NCI-H1048 (cell line): ENCODE measurements around the gene IGF2.

ENCODE experiments used
- DNase-seq: peaks from one replicate; lab custom pipeline; 2025; lab: John Stamatoyannopoulos, UW

IGF2 gene

DNA sequence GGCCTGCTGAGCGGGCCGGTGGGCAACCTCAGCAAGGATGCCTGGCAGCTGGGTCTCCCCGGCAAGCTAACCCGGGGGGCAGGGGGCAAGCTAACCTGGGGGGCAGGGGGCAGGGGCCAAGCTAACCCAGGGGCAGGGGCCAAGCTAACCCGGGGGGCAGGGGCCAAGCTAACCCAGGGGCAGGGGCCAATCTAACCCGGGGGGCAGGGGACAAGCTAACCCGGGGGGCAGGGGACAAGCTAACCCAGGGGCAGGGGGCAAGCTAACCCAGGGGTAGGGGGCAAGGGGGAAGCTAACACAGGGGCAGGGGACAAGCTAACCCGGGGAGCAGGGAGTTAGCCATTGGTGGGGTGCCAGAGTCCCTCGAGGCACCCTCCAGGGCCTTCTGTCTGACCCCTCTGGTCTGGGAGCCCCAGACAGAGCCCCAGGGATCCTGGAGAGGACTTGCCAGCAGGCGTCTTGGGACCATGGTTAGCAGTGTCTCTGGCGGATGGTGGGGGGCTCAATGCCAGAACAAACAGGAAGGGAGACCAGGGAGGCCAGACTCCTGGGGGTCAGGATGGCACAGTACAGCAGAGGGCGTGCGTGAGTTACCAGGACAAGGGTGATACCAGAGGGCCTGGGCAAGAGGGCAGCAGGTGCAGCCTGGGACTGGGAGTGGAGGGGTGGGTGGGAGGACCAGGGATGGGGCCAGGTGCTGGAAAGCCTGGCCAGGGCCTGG, 16.1 kb downstream of the IGF2 start:
- no peak for DNase-seq

DNA sequence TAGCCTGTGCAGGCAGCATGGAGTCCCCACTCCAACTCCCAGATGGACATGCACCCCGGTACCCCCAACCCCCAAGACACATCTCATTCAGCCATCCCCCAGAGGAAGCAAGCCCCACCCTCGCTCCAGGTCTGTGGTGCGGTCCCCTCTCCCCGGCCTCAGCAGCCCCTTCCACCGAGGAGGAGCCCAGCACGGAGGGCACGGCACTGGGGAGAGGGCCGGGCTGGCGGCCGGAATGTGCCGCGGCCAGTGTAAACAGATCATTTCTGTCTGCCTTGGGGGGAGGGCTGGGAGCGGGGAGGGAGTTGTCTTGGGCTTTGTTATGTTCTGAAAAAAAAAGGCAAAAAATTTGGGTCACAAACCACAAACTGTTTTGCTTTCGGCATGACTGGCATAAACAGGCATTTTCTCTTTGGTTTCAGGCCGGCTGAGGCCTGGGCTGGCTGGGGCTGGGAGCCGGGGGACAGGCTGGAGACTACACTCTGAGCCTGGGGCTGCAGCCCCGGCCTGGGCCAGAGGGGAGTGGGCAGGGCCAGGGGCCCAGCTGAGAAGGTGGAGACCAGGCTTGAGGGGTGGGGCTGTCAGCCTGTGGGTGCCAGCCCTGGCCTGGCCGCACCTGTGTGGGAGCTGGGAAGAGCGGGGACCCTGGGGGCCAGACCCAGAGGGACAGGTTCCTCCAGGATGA, 16.8 kb downstream of the IGF2 start:
- no peak for DNase-seq

DNA sequence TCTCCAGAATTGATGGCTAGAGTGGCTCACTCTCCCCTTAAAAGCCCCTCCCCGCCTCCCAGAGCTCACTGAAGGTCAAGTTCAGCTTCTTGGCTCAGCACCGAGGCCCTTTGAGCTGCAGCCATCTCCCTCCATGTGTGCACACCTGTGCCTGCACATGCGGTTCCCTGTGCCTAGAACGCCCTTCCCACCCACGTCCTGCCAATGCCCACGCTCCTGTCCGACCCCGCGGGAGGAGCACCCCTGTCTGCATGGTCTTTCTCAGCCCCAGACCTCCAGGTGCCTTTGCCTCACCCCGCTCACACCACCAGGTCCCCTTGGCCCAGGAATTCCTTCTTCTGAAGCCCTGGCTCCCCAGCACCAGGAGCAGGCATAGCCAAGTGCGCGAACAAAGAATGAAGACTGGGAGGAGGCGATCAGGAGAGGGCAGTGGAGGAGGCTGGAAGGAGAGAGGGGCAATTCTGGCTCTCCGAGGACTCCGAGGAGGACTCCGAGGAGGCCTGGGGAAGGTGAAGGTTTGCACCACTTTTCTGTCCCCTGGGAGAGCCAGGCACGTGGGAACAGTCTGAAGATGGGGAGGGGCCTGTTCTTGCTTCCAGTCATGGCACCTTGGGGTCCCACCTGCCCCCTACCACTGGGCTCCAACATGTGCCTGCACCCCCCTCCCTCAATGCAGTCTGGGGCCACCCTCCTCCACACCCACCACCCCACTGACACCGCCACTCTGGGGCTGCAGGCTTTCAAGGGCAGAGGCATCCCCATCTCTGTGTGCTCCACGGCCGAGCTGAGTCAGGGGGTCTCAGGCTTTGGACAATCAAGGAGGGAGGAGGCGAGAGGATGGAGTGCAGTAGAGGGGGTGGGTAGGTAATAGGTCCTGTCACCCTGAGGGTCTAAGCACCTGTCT, 17.7 kb downstream of the IGF2 start:
- no peak for DNase-seq

DNA sequence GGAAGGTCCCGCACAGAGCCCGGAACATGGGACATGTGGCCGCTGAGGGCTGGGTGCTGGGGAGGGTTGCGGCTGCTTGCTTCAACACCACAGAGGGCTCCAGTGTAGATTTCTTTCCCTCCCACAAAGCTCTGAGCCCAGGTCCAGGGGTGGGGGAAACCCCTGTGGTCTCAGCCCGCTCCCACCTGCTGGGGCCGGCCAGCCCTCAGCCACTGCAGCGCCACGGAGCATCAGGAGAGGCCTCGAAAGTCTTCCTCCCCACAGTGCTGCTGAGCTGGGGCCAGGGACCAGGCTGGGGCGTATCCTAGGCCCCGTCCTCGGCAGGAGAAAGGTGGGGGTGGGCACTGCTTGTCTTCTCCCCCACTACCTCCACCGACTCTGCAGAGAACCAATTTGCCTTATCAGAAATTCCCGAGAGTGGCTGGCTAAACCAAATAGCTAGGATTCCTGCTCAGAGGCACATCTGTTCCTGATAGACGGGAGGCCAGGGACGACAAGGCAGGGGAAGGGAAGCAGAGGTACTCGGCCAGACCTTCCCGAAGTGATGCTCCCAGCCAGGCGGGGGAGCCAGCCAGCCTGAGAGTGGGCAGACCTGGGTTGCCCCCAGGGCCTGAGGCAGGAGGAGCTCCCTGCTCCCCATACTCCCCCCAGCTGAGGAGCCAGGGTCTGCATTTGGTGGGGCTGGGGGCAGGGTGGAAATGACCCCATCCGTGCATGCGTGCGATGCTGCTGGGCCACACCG, 18.7 kb downstream of the IGF2 start:
- no peak for DNase-seq

DNA sequence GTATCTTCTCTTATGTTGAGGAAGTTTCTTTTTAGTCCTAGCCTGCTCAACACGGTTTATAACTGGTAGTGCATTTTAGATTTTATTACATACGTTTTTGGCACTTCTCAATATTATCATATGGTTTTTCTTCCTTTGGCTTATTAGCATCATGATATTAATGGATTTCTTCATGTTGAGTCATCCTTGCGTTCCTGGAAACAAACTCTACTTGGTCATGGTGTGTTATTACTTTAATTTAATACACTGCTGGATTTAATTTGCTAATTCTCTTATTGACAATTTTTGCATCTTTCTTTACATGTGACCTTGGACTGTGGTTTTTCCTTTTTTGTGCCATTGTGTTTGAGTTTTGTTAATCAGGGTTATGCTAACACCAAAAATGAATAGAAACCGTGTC, 20.5 kb downstream of the IGF2 start:
- DNase-seq, result no peak

DNA sequence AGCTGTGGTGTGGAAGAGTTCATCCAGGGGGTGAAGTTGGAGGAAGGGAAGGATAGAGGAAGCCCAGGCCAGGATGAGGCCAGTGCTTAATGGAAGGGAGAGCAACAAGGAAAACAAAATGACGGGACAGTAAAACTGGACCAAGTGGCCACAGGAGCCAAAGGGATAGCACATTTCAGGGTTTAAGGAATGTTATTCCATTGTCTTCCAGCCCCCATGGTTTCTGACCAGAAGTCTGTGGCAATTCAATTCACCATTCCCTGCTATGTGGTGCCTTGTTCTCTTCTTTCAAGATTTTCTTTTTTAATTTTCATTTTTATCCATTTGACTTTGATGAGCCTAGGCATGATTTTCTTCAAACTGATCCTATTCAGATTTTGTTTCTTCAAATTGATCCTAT, 22.5 kb downstream of the IGF2 start:
- DNase-seq, result no peak

DNA sequence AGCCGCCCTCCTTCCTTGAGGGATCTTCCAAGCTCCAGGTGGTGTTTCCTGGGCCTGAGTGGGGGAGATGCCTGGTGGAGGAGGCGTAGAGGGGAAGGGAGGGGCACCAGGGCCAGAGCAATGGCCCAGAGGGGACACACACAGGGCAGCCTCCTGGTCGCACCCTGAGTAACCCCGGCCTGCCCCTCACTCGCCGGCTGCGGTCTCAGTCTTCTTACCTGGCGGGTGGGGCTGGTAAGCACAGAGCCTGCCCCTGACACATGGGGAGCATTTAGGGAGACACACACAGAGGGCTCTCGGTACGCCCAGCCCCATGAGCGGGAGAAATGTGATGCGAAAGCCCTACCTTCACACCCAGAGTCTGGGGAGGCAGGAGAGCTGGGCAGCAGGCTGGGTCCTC, 23.9 kb downstream of the IGF2 start:
- DNase-seq, result no peak

DNA sequence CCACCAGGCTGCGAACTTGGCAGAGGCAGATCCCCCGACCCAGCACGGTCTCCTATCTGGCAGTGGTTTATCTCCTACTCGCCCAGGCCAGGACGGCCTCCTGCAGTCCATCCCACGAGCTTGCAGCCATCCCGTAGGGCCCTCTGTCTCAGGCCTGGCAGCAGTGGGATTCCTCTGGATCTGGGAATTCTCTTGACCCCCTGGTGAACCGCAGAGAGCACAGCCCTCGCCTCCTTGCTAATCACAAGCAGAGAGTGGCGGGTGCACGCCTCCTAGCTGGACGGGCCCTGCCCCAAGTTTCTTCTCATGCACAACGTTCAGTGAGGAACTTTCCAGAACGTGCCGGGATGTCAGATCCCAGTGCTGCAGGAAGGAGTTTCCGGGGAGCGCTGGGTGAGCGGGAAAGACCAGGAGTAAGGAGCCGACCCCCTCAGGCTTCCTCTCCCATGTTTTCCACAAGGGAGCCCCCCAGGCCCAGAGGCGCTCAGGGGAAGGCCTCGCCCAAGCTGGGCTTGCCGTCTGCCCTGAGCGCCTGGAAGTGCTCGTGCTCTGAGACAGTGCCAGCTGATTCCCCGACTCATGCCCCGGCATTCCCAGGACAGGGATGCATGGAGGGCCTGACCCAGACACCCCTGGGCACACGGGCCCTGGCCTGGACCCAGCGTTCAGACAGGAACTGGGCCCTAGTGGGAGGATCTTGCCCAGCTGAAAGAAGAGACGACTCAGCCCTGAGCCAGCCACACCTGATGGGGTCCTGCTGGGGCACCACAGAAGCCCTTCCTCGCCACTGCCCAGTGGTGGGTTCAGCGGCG, 24.6 kb downstream of the IGF2 start:
- no peak for DNase-seq

DNA sequence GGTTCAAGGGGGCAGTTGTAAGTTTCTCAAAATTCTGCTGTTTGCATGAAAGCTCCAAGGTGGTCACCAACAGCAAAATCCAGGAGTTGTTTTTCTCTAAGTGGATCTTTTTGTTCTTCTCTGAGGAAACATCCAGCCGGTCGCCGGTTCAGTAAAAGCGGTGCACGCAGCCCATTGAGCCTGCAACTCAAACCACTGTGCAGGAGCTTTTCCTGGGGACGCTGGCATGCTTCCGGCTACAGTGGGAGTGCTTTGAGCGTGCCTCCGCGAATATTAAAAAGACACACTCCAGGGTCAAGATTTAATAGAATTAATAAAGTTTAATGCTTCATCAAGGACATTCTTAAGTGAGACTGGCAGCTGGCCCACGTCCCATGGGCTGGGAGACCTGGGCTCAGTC, 25.4 kb downstream of the IGF2 start:
- no peak for DNase-seq

DNA sequence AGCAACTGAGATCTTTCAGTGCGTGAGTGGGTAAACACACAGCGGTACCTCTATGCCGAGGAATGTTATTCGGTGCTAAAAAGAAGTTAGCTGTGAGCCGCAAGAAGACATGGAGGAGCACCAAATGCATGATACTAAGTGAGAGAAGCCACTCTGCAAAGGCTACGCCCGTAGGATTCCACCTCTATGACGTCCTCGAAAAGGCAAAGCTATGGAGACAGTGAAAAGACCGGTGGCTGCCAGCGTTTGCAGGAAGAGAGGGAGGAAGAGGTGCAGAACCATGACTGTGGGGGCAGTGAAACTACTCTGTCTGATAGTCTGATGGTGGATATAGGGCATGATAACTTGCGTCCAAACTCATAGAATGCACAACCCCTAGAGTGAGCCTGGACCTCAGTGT, 28.7 kb downstream of the IGF2 start:
- DNase-seq, result no peak

DNA sequence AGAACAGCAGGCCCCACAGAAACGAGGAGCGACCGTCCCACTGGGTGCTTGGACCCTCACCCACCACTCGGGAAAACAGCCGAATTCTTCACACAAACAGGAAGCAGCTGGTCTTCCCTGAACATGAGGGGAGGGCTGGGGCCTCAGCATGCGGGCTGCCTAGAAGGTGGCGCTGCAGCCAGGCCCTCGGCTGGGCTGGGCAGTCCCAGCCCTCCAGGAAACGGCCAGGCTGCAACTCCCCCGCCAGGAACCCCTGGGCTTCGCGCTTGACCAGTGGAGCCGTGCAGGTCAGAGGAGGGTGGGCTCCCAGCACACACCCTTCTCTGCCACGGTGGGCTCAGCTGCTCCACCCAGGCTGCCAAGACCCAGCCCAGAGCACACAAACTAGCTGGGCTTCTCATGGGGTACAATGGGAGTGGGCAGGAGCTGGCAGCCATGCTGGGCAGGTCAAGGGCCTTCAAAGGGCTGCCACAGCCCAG, 29.6 kb downstream of the IGF2 start:
- no peak for DNase-seq

DNA sequence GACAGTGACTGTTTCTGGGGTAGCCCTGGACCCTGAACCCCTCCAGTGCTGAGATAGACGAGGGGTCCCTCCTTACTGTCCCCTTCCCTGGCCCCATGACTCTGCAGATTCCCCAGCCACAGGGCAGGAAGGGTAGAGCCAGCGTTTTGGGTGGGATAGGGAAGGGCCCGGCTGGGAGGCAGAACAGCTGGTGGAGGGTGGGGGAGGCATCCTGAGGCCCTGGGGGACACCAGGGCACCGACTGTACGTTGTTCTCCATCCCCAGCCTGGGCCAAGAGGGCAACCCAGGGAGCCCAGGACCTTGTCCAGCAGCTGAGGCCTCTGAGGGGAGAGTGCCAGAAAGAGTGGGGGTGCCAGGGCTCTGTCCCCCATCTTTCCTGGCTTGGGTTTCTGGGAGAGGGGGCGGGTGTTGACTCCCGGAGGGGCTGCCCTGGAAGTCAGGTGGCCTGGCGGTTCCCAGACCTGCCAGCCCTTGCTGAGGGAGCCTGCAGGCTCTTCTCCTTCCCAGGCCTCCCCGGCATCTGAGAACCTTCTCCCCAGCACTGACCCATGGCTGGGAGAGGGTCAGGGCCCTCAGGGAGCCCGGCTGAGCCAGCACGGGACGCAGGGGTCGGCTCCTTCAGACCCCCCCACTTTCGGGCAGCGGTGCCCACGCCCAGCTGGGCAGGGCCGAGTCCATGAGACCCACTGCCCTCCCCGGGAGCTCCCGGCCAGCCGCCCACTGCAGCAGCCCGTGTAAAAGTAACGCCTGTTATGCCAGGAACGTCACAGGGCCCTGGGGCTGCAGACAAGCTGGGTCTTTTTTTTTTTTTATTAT, 30.3 kb downstream of the IGF2 start:
- no peak for DNase-seq

DNA sequence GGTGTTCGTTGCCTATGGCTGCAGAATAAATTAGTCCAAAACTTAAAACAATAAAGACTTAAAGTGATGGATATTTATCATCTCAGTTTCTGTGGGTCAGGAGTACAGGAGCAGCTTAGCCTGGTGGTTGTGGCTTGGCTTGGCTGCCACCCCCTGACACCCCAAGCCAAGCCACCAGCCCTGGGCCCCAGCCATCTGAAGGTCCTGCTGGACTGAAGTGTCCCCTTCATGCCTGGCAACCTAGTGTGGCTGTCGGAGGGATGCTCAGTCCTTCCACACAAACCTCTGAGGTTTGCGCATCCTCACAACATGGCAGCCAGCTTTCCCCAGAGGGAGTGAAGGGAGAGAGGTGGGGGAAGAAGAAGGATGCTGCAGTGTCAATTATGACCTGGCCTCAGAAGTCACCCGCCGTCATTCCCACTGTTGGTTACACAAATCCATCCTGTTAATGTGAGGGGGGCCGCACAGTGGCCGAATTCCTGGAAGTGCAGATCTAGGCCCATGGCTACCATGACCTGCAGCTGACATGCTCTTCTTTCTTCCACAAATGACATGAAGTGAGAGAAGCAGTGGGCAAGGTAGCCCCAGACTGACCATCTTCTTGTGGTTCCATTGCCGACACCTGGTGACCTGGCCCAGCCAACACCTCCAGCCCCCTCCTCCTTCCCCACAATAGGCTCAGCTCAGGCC, 31.1 kb downstream of the IGF2 start:
- no peak for DNase-seq

DNA sequence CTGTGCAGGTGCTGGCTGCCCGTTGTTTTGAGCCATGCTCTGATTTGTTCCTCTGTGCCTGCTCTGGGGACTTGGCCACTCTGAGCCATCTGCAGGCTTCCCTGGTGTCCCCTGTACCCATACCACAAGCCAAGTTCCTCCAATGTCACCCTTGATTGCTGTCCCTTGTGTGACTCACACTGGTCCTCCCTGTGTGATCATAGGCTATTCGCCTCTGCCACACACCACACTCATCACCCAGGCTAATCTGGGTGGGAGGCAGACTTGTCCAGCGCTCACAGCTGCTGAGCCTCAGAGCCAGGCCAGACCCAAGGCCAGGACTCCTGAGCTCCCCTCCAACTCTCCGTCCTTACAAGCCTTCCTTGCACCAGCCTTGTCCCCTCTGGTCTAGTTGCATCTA, 31.7 kb downstream of the IGF2 start:
- DNase-seq, result no peak

DNA sequence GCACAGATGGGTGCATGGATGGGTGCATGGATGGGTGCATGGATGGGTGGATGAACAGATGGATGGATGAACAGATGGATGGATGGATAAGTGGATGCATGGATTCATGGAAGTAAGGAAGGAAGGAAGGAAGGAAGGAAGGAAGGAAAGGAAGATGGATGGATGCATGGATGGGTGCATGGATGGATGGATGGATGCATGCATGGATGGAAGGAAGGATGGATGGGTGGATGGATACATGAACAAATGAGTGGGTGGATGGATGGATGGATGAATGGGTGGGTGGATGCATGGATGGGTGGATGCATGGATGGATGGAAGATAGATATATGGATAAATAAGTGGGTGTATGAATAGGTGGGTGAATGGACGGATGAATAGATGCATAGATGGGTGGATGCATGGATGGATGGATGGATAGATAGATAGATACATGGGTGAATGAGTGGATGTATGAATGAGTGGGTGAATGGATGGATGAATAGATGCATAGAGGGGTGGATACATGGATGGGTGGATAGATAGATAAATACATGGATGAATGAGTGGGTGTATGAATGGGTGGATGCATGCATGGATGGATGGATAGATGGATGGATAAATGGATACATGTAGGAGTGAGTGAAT, 32.5 kb downstream of the IGF2 start:
- no peak for DNase-seq

DNA sequence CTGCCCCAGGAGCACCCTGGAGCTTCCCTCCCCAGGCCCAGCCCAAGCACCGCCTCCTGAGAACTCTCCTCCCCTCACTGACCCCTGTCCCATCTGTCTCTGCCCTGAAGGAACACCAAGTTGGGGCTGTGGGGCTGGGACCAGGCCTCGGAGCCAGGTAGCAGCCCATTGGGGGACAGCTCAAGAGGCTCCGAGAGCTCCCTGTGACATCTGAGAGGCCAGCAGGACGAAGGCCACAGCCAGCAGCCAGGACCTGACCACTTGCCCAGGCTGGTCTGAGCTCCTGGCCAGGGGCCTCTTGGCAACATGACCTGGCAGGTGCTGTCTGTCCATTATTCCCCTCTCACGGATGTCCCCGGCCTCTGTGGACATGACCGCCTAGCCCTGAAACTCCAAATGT, 33.7 kb downstream of the IGF2 start:
- no peak for DNase-seq

DNA sequence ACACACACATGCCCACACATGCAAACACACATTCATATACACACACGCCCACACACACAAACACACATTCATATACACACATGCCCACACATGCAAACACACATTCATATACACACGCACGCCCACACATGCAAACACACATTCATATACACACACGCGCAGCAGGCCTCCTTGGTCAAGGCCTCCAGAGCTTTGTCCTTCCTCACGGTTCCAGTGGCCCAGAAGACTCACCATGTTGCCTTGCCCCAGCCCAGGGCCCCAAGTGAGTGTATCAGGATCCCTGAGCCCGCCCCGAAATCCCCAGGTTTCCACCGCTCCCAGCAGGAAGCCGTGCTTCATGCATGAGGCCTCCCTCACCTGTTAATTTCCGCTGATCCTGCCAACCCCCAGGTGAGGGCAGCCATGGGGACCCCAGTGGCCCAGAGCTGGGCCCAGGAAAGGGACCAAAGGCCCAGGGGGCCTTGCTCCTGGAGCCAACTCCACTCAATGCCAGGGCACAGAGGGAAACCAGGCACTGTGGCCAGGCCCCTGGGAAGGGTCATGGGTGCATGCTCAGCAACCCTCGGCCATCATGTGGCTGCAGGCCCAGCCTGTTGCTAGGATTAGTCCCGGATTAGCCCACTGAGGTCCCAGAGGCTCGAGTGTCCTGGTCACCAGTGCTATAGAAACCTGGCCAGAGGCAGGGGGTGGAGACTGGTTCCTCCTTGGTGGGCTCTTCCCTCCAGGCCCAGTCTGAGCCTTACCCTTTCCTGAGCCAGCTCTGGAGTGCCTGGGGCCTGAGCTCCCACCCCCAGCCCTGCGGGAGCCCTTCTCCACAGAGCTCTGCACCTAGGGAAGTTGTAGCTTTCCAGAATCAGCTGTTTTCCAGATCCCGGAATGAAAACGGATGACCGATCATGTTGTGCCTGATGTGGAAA, 34.4 kb downstream of the IGF2 start:
- DNase-seq, result no peak
